ENCODE data around the gene LRRC74B.

DNA sequence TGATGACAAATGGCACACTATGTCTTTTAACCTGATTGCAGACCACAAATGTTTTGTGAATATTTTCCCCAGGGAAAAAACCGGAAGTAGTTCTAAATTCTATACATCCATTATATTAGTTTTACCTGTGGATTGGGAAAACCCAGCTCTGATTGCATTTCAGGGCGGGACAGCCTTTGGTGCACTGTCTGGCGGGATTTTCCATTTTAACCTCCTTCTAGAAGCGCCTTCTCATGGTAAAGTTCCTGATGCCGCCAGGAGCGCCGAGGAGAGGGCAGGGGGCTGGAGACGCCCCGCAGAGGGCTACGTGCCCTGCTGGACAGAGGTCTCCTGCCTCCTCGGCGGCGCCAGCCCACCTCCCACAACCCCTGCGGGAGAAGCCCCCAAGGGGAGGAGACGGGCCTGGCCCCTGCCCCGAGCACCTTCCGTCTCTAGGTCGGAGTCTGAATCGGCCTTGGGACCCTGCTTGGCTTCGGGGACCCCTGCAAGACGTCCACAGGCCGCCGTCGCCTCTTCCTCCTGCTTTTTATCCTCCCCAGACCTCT is 32.0 kb upstream of the LRRC74B start:
- TF ChIP-seq CBX2 (IDR thresholded peaks at IDR 0.05; ENCODE audit: borderline replicate concordance, low read depth) = no peak
- TF ChIP-seq, protein P1, sequence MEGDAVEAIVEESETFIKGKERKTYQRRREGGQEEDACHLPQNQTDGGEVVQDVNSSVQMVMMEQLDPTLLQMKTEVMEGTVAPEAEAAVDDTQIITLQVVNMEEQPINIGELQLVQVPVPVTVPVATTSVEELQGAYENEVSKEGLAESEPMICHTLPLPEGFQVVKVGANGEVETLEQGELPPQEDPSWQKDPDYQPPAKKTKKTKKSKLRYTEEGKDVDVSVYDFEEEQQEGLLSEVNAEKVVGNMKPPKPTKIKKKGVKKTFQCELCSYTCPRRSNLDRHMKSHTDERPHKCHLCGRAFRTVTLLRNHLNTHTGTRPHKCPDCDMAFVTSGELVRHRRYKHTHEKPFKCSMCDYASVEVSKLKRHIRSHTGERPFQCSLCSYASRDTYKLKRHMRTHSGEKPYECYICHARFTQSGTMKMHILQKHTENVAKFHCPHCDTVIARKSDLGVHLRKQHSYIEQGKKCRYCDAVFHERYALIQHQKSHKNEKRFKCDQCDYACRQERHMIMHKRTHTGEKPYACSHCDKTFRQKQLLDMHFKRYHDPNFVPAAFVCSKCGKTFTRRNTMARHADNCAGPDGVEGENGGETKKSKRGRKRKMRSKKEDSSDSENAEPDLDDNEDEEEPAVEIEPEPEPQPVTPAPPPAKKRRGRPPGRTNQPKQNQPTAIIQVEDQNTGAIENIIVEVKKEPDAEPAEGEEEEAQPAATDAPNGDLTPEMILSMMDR (IDR thresholded peaks at IDR 0.05) = no peak
- TF ChIP-seq POLR2A (IDR thresholded peaks at IDR 0.05; ENCODE audit: low read length) = no peak
- no peak for TF ChIP-seq CEBPB (IDR thresholded peaks at IDR 0.05)
- no peak for TF ChIP-seq JUNB (IDR thresholded peaks at IDR 0.05)
- no peak for TF ChIP-seq SREBF2 (IDR thresholded peaks at IDR 0.05)
- TF ChIP-seq EP300 (IDR thresholded peaks at IDR 0.05) = no peak
- TF ChIP-seq KDM1A (IDR thresholded peaks at IDR 0.05; ENCODE audit: low read depth) = no peak
- no peak for TF ChIP-seq JUN (IDR thresholded peaks at IDR 0.05)
- TF ChIP-seq, protein P2, sequence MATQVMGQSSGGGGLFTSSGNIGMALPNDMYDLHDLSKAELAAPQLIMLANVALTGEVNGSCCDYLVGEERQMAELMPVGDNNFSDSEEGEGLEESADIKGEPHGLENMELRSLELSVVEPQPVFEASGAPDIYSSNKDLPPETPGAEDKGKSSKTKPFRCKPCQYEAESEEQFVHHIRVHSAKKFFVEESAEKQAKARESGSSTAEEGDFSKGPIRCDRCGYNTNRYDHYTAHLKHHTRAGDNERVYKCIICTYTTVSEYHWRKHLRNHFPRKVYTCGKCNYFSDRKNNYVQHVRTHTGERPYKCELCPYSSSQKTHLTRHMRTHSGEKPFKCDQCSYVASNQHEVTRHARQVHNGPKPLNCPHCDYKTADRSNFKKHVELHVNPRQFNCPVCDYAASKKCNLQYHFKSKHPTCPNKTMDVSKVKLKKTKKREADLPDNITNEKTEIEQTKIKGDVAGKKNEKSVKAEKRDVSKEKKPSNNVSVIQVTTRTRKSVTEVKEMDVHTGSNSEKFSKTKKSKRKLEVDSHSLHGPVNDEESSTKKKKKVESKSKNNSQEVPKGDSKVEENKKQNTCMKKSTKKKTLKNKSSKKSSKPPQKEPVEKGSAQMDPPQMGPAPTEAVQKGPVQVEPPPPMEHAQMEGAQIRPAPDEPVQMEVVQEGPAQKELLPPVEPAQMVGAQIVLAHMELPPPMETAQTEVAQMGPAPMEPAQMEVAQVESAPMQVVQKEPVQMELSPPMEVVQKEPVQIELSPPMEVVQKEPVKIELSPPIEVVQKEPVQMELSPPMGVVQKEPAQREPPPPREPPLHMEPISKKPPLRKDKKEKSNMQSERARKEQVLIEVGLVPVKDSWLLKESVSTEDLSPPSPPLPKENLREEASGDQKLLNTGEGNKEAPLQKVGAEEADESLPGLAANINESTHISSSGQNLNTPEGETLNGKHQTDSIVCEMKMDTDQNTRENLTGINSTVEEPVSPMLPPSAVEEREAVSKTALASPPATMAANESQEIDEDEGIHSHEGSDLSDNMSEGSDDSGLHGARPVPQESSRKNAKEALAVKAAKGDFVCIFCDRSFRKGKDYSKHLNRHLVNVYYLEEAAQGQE (IDR thresholded peaks at IDR 0.05) = no peak
- no peak for TF ChIP-seq MAZ (IDR thresholded peaks at IDR 0.05; ENCODE audit: borderline replicate concordance, low read depth, low read length)
- TF ChIP-seq CHD4 (IDR thresholded peaks at IDR 0.05; ENCODE audit: borderline replicate concordance) = no peak
